K562 (cell line): Measurements from ENCODE around the gene FLCN. TPM values are rescaled to one million over a fixed set of nuclear protein-coding genes. Genes with fewer than 3 reads are reported as not detected.

ENCODE experiments used
- CHCHD3 ChIP-seq: fragments of 250-450 bp; sonication (Bioruptor Pico); IDR thresholded peaks from 2 replicates; pipeline ENCODE4 v2.1.2; 2022; ENCODE audit warnings: mild to moderate bottlenecking
- KDM5B ChIP-seq: fragments of 200-600 bp; sonication (generic); IDR thresholded peaks from 2 replicates; pipeline ENCODE4 v1.6.1; 2012; ENCODE audit warnings: low read depth, mild to moderate bottlenecking, moderate library complexity, low read length, control low read depth, inconsistent platforms; ENCODE audit not compliant: insufficient replicate concordance
- MCM3 ChIP-seq: fragments of 450-650 bp; IDR thresholded peaks from 2 replicates; pipeline ENCODE4 v1.6.1; 2016
- MYNN ChIP-seq, 2 experiments: sonication (generic); formaldehyde crosslinking in 1 of 2; IDR thresholded peaks; 2 replicates each; pipeline versions ENCODE4 v1.5.0 to v1.6.1; 2016 to 2020; ENCODE audit warnings: antibody characterized with exemption in 1 of 2, missing genetic modification reagents in 1 of 2
- NFYB ChIP-seq: IDR thresholded peaks from 2 replicates; pipeline ENCODE4 v1.6.1; 2011; ENCODE audit warnings: mild to moderate bottlenecking, moderate library complexity; ENCODE audit not compliant: insufficient read length; ENCODE audit errors: extremely low read depth
- POLR3G ChIP-seq: IDR thresholded peaks from 2 replicates; pipeline ENCODE4 v1.6.1; 2011; ENCODE audit not compliant: insufficient read length, insufficient replicate concordance; ENCODE audit errors: extremely low read depth
- POU5F1 ChIP-seq: fragments of 150-350 bp; IDR thresholded peaks from 2 replicates; pipeline ENCODE4 v1.6.1; 2014; ENCODE audit warnings: borderline replicate concordance, low read length, low read depth, mild to moderate bottlenecking; ENCODE audit not compliant: partially characterized antibody
- RBM17 ChIP-seq: fragments of 200-400 bp; formaldehyde crosslinking; IDR thresholded peaks from 2 replicates; pipeline ENCODE4 v1.6.1; 2017; ENCODE audit warnings: low read depth, mild to moderate bottlenecking, low read length, borderline replicate concordance
- SLC30A9 ChIP-seq: fragments of 250-450 bp; sonication (Bioruptor Pico); IDR thresholded peaks from 2 replicates; pipeline ENCODE4 v1.8.0; 2022; ENCODE audit warnings: mild to moderate bottlenecking, moderate library complexity
- STAT5A ChIP-seq: IDR thresholded peaks from 2 replicates; pipeline ENCODE4 v1.6.1; 2012; ENCODE audit warnings: low read length, inconsistent platforms, borderline replicate concordance
- TCF7L2 ChIP-seq: fragments of 150-350 bp; IDR thresholded peaks from 2 replicates; pipeline ENCODE4 v1.6.1; 2016; ENCODE audit warnings: low read depth, mild to moderate bottlenecking, low read length, moderate library complexity
- TEAD4 ChIP-seq, 2 experiments: sonication (generic) in 1 of 2; formaldehyde crosslinking in 1 of 2; IDR thresholded peaks; 2 replicates each; pipeline versions ENCODE4 v1.6.1 to v1.8.0; 2012 to 2022; ENCODE audit warnings: borderline replicate concordance in 1 of 2, inconsistent platforms in 1 of 2, low read length in 1 of 2, mild to moderate bottlenecking in 1 of 2, missing genetic modification reagents in 1 of 2
- ZBTB8A ChIP-seq: fragments of 450-650 bp; IDR thresholded peaks from 2 replicates; pipeline ENCODE4 v1.6.1; 2018; ENCODE audit warnings: mild to moderate bottlenecking, moderate library complexity; ENCODE audit not compliant: partially characterized antibody
- ZFP36 ChIP-seq: fragments of 150-350 bp; IDR thresholded peaks from 2 replicates; pipeline ENCODE4 v1.6.1; 2018; ENCODE audit warnings: low read length, low read depth; ENCODE audit not compliant: partially characterized antibody
- ZNF124 ChIP-seq: sonication (generic); formaldehyde crosslinking; IDR thresholded peaks from 2 replicates; pipeline ENCODE4 v1.8.1; 2022; ENCODE audit warnings: missing genetic modification reagents
- ZNF224 ChIP-seq: sonication (generic); formaldehyde crosslinking; IDR thresholded peaks from 2 replicates; pipeline ENCODE4 v1.8.0; 2022; ENCODE audit warnings: mild to moderate bottlenecking, missing genetic modification reagents
- ZNF324 ChIP-seq: fragments of 250-450 bp; sonication (Bioruptor Pico); IDR thresholded peaks from 2 replicates; pipeline ENCODE4 v1.4.0; 2020; ENCODE audit warnings: mild to moderate bottlenecking
- polyA plus RNA-seq, 8 experiments: library from polyadenylated mRNA; depleted of rRNA in 4 of 8; stranded (reverse) in 5 of 8; unstranded in 3 of 8; fragments of >200 nt; fragmentation: Nextera tagmentation in 2 of 8; fragmentation: Illumina TruSeq in 1 of 8; extraction: Ambion mirVana in 2 of 8; extraction: Trizol in 1 of 8; gene quantifications; 2 replicates each; pipeline versions ENCODE4 v1.2.1 to v1.2.3, GENCODE V29; 2011 to 2014; ENCODE audit warnings: inconsistent platforms in 1 of 8, missing spikeins in 1 of 8
- total RNA-seq, 7 experiments: library from RNA; depleted of rRNA in 6 of 7; stranded (reverse); fragments of >200 nt in 6 of 7; fragmentation: Illumina TruSeq in 2 of 7; extraction: Trizol in 2 of 7; gene quantifications; 2 replicates each; pipeline versions ENCODE4 v1.2.1 to v1.2.3, GENCODE V29; 2011 to 2021; ENCODE audit warnings: low replicate concordance in 1 of 7
- TF ChIP-seq, protein P1 (sequence below): sonication (generic); formaldehyde crosslinking; IDR thresholded peaks from 2 replicates; pipeline ENCODE4 v1.8.1; 2022; ENCODE audit warnings: missing genetic modification reagents
- TF ChIP-seq, protein P2 (sequence below): fragments of 250-450 bp; sonication (Bioruptor Pico); IDR thresholded peaks from 2 replicates; pipeline ENCODE4 v1.5.0; 2021
- TF ChIP-seq, protein P3 (sequence below): fragments of 250-450 bp; sonication (Bioruptor Pico); IDR thresholded peaks from 2 replicates; pipeline ENCODE4 v1.8.0; 2021; ENCODE audit warnings: moderate library complexity, mild to moderate bottlenecking, inconsistent platforms
- TF ChIP-seq, protein P4 (sequence below): fragments of 450-650 bp; conservative IDR thresholded peaks from 2 replicates; pipeline ENCODE4 v1.6.1; 2016; ENCODE audit warnings: missing genetic modification characterization, low read depth, mild to moderate bottlenecking, control low read depth, missing compliant biosample characterization

The FLCN gene
- total and polyA plus RNA-seq, 9 of the 15 experiments (the other 6 are each of a cell fraction or from before 2014, with no cell fraction given) = 1.6 to 33.5 (median 10.9) TPM

DNA sequence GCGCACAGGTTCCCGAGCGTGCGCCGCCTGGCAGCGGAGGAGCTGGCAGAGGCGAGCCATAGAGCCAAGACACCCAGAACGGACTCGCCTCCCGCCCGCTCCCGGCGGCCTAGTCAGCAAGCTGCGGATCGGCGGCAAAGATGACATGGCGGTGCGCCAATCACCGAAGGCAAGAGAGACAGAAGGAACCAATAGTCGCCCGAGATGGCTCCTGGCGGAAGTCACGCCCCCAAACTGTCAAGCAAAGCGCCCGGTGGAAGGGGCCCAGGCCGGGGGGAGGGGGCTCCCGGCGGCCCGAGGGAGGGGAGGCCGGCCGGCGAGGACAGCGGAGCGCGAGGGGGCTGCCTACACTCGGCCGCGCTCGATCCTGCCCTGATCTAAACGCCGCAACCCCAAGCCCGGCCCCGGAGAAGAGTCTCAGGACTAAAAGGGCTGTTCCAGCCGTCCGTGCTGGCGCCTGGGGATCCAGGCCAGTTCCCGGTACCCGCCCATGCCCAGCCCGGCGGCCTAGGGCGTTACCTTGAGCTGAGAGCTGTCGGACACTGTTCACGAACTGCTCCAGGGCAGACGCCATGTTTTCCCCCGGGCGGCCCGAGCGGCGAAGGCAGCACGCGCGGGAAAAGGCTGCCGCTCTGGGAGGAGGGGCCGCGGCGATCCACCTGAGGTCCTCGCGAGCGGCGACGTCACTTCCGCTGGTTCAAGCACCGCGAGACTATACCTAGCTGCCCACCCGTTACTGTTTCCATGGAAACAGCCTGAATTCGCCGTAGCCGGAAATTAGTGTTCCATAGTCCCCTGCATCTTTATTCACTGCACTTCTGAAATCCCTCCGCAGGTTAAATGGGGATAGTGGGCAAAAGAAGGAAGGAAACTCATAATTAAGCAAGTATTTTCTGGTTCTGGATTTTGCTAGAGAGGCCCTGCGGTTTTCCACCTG, 43.9 kb upstream of the FLCN start, which contains the start of gene COPS3 (continued):
- TF ChIP-seq ZNF124 (CRISPR knock-in tag) (no peak), ZNF224 (no peak), NFYB (peak; percentile 2), RBM17 (no peak), TEAD4 (IDR thresholded peaks at IDR 0.05; ENCODE audit: low read length) (no peak), TEAD4 (CRISPR knock-in tag; IDR thresholded peaks at IDR 0.05; ENCODE audit: borderline replicate concordance) (no peak), MCM3 (no peak), STAT5A (no peak), CHCHD3 (CRISPR knock-in tag) (no peak), ZFP36 (no peak), TCF7L2 (no peak), KDM5B (peak; percentile 76), POU5F1 (no peak), SLC30A9 (CRISPR knock-in tag) (no peak), ZNF324 (no peak), POLR3G (no peak), MYNN (IDR thresholded peaks at IDR 0.05) (no peak), MYNN (CRISPR knock-in tag; IDR thresholded peaks at IDR 0.05) (no peak), ZBTB8A (no peak)
- TF ChIP-seq, protein P1, sequence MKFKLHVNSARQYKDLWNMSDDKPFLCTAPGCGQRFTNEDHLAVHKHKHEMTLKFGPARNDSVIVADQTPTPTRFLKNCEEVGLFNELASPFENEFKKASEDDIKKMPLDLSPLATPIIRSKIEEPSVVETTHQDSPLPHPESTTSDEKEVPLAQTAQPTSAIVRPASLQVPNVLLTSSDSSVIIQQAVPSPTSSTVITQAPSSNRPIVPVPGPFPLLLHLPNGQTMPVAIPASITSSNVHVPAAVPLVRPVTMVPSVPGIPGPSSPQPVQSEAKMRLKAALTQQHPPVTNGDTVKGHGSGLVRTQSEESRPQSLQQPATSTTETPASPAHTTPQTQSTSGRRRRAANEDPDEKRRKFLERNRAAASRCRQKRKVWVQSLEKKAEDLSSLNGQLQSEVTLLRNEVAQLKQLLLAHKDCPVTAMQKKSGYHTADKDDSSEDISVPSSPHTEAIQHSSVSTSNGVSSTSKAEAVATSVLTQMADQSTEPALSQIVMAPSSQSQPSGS (CRISPR knock-in tag) = no peak
- TF ChIP-seq, protein P2, sequence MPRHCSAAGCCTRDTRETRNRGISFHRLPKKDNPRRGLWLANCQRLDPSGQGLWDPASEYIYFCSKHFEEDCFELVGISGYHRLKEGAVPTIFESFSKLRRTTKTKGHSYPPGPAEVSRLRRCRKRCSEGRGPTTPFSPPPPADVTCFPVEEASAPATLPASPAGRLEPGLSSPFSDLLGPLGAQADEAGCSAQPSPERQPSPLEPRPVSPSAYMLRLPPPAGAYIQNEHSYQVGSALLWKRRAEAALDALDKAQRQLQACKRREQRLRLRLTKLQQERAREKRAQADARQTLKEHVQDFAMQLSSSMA = no peak
- TF ChIP-seq, protein P3, sequence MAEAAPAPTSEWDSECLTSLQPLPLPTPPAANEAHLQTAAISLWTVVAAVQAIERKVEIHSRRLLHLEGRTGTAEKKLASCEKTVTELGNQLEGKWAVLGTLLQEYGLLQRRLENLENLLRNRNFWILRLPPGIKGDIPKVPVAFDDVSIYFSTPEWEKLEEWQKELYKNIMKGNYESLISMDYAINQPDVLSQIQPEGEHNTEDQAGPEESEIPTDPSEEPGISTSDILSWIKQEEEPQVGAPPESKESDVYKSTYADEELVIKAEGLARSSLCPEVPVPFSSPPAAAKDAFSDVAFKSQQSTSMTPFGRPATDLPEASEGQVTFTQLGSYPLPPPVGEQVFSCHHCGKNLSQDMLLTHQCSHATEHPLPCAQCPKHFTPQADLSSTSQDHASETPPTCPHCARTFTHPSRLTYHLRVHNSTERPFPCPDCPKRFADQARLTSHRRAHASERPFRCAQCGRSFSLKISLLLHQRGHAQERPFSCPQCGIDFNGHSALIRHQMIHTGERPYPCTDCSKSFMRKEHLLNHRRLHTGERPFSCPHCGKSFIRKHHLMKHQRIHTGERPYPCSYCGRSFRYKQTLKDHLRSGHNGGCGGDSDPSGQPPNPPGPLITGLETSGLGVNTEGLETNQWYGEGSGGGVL (CRISPR knock-in tag) = no peak
- TF ChIP-seq, protein P4, sequence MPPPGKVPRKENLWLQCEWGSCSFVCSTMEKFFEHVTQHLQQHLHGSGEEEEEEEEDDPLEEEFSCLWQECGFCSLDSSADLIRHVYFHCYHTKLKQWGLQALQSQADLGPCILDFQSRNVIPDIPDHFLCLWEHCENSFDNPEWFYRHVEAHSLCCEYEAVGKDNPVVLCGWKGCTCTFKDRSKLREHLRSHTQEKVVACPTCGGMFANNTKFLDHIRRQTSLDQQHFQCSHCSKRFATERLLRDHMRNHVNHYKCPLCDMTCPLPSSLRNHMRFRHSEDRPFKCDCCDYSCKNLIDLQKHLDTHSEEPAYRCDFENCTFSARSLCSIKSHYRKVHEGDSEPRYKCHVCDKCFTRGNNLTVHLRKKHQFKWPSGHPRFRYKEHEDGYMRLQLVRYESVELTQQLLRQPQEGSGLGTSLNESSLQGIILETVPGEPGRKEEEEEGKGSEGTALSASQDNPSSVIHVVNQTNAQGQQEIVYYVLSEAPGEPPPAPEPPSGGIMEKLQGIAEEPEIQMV = no peak
